ENCODE data around the gene IL21.

GRCh38 chr4:122622400-122622799, 1.5 kb upstream of the IL21 start:
- no peak for TF ChIP-seq CTCF (optimal IDR thresholded peaks at IDR 0.05 in 1 of 3, IDR thresholded peaks at IDR 0.05 in 1 of 3, conservative IDR thresholded peaks at IDR 0.05 in 1 of 3; ENCODE audit: extremely low read depth in 1 of 3, insufficient read depth in 2 of 3, low read length in 3 of 3)
- no peak for TF ChIP-seq EZH2 (IDR thresholded peaks at IDR 0.05; ENCODE audit: low read length)

All from keratinocyte (primary cell).